ENCODE measurements around the gene PRPSAP2. TPM values are rescaled to one million over a fixed set of nuclear protein-coding genes. Genes with fewer than 3 reads are reported as not detected.

The PRPSAP2 gene
- total RNA-seq, 1 donor from 2014 or later: 62.8 TPM

DNA sequence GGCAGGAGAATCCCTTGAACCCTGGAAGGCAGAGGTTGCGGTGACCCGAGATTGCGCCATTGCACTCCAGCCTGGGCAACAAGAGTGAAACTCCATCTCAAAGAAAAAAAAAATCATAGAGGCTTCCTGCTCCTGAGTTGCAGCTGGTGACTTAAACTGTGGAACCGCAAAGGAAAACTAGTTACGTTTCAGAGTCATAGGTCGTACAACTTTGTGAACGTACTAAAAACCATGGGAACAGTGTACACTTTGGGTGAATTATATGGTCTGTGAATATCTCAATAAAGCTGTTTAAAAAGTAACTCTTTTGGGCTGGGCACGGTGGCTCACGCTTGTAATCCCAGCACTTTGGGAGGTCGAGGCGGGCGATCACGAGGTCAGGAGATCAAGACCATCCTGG lies 117.7 kb downstream of the PRPSAP2 start:
- CTCF ChIA-PET: interaction anchor here (1.4 kb wide), 1 partner anchor 15 kb away, joined by 6 read pairs; no protein-coding TSS in a partner anchor
- no peak overlapping the region for H3K4me3 Mint-ChIP-seq

DNA sequence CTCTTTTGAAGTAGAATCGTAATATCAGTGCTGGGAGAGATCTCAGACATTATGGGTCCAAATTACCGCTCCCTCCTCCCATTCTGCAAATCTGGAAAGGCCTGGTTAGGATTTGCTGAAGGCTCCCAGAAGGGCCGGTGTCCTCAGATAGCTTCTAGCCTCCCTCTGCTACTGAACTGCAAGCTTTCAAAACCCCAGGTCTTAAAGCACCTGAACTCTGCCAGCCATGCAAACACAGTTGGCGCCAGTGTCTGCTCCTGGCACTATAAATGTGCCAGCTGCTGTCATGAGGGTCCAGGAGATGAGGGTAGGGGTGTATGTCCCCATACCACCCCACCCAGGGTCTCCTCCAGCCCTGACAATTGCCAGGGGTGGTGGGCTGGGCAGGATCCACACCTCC lies 118.3 kb downstream of the PRPSAP2 start:
- Mint-ChIP-seq H3K27ac (no peak overlapping the region), H3K36me3 (ENCODE audit: low read depth) (peaks cover 60% of the 10 kb centered on the region), H3K4me3 (no peak overlapping the region), H3K4me1 (no peaks in the 10 kb centered on the region), H3K27me3 (no peaks in the 10 kb centered on the region), H3K9me3 (no peaks in the 10 kb centered on the region)
- POLR2A ChIA-PET: no interaction called here
- ATAC-seq (ENCODE audit: low read depth): no peak
- no peak for DNase-seq
- CTCF ChIA-PET: no interaction called here
- intact Hi-C loops (cut with micrococcal nuclease): no loop called here
- TF ChIP-seq, protein P1, sequence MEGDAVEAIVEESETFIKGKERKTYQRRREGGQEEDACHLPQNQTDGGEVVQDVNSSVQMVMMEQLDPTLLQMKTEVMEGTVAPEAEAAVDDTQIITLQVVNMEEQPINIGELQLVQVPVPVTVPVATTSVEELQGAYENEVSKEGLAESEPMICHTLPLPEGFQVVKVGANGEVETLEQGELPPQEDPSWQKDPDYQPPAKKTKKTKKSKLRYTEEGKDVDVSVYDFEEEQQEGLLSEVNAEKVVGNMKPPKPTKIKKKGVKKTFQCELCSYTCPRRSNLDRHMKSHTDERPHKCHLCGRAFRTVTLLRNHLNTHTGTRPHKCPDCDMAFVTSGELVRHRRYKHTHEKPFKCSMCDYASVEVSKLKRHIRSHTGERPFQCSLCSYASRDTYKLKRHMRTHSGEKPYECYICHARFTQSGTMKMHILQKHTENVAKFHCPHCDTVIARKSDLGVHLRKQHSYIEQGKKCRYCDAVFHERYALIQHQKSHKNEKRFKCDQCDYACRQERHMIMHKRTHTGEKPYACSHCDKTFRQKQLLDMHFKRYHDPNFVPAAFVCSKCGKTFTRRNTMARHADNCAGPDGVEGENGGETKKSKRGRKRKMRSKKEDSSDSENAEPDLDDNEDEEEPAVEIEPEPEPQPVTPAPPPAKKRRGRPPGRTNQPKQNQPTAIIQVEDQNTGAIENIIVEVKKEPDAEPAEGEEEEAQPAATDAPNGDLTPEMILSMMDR (IDR thresholded peaks at IDR 0.05): no peak

More for the DNA sequence above, 117.7 kb downstream of the PRPSAP2 start:
- H3K4me1 Mint-ChIP-seq: no peaks in the 10 kb centered on the region
- H3K9me3 Mint-ChIP-seq: no peaks in the 10 kb centered on the region
- intact Hi-C loops (cut with micrococcal nuclease): no loop called here
- DNase-seq: no peak
- no peak for ATAC-seq (ENCODE audit: low read depth)
- POLR2A ChIA-PET: no interaction called here
- TF ChIP-seq, protein P1 (IDR thresholded peaks at IDR 0.05): no peak
- peaks cover 61% of the 10 kb centered on the region for H3K36me3 Mint-ChIP-seq (ENCODE audit: low read depth)
- no peak overlapping the region for H3K27ac Mint-ChIP-seq
- no peaks in the 10 kb centered on the region for H3K27me3 Mint-ChIP-seq

DNA sequence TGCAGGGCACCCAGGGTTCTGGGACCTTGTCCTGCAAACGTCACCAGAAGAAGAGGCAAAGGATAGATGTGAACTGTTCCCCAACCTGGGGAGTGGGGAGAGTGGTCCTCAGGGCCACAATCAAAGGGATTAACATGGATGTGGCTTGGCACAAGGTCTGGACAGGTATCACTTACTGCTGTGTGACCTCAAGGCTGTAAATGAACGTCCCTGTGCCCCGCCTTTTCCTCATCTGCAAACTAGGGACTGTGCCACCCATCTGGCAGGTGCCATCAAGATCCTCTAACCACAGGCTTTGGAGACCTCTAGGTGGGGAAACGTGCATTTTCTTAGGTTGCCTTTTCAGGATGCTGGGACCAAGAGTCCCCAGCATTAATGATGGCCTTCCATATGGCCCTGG lies 119.1 kb downstream of the PRPSAP2 start:
- no peaks in the 10 kb centered on the region for H3K4me1 Mint-ChIP-seq
- no peak overlapping the region for H3K27ac Mint-ChIP-seq
- no peak for DNase-seq
- no peaks in the 10 kb centered on the region for H3K9me3 Mint-ChIP-seq
- ChIA-PET CTCF (no interaction called here), POLR2A (no interaction called here)
- H3K27me3 Mint-ChIP-seq: no peaks in the 10 kb centered on the region
- H3K4me3 Mint-ChIP-seq: no peak overlapping the region
- peaks cover 57% of the 10 kb centered on the region for H3K36me3 Mint-ChIP-seq (ENCODE audit: low read depth)
- ATAC-seq (ENCODE audit: low read depth): no peak
- intact Hi-C loops (cut with micrococcal nuclease): no loop called here
- TF ChIP-seq, protein P1 (IDR thresholded peaks at IDR 0.05): no peak

DNA sequence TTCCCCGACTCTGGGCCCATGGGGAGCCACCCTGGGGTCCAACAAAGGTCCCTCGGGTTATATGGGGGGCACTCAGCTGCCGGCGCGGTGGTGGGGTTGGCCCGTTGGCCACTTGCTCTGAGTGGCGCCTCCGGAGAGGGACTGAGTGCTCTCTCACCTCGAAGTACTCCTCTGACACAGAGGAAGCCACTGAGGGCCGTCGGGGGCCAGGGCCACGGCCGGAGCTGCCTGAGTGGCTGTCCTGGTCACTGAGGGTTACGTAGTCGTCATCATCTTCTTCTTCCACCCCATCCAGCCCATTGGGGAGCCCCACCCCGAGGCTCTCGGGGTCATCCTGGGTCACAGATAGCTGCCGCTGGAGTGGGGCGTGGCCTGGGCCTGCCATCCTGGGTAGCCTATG lies 119.7 kb downstream of the PRPSAP2 start:
- Mint-ChIP-seq H3K9me3 (no peaks in the 10 kb centered on the region), H3K4me3 (no peak overlapping the region), H3K27ac (no peak overlapping the region), H3K27me3 (no peaks in the 10 kb centered on the region), H3K4me1 (no peaks in the 10 kb centered on the region), H3K36me3 (ENCODE audit: low read depth) (peaks cover 53% of the 10 kb centered on the region)
- ChIA-PET CTCF (interaction anchor here (1.7 kb wide), 1 partner anchor 17 kb away, joined by 5 read pairs; no protein-coding TSS in a partner anchor), POLR2A (no interaction called here)
- TF ChIP-seq, protein P1 (IDR thresholded peaks at IDR 0.05): no peak
- DNase-seq (no peak), ATAC-seq (ENCODE audit: low read depth) (no peak)
- intact Hi-C loops (cut with micrococcal nuclease): no loop called here

DNA sequence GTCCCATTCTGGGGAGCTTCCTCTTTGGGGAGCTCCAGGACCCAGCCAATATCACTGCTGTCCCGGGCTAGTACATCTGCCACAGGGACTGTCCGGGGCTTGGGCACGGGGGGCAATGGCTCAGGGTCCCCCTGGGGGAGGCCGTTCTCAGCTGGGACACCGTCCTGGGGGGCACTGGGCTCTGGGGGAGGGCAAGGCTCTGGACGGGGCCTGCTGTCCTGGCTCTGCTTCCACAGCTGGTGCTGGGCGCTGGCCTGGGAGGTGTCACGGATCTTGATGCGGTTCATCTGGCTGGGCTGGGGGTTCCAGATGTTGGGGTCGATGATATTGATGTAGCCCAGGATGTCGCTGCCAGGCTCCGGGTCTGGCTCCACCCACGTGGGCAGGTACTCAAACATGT lies 120.1 kb downstream of the PRPSAP2 start:
- Mint-ChIP-seq H3K4me1 (no peaks in the 10 kb centered on the region), H3K36me3 (ENCODE audit: low read depth) (peaks cover 52% of the 10 kb centered on the region), H3K4me3 (no peak overlapping the region), H3K9me3 (no peaks in the 10 kb centered on the region), H3K27ac (no peak overlapping the region), H3K27me3 (no peaks in the 10 kb centered on the region)
- CTCF ChIA-PET: interaction anchor here (1.7 kb wide), 1 partner anchor 17 kb away, joined by 5 read pairs; no protein-coding TSS in a partner anchor
- TF ChIP-seq, protein P1 (IDR thresholded peaks at IDR 0.05): no peak
- DNase-seq (no peak), ATAC-seq (ENCODE audit: low read depth) (no peak)
- POLR2A ChIA-PET: no interaction called here
- intact Hi-C loops (cut with micrococcal nuclease): no loop called here

Measured in activated B cell treated with CpG ODN at 0.5 μM for 24 hours (primary cell).